KOPT-K1 (cell line): Measurements from ENCODE around the gene DPY19L3.
"Not testable (repeated sequence)": the region's sequence is repeated elsewhere in the genome, so short reads cannot be mapped to it uniquely, and the experiment has no call there.

Experiments used
- H3K27ac ChIP-seq: fragments of 200-600 bp; sonication (generic); 2 replicates; pipeline ENCODE4 v1.5.1; 2016; ENCODE audit warnings: antibody characterized with exemption, mild to moderate bottlenecking, low read depth, low read length; ENCODE audit not compliant: poor library complexity, severe bottlenecking
- H3K36me3 ChIP-seq: fragments of 200-600 bp; sonication (generic); 2 replicates; pipeline ENCODE4 v1.5.1; 2017; ENCODE audit warnings: antibody characterized with exemption, mild to moderate bottlenecking, low read length, moderate library complexity; ENCODE audit not compliant: insufficient read depth
- H3K9me3 ChIP-seq: fragments of 200-600 bp; sonication (generic); 2 replicates; pipeline ENCODE4 v1.5.1; 2017; ENCODE audit warnings: antibody characterized with exemption, low read length, mild to moderate bottlenecking; ENCODE audit not compliant: insufficient read depth, poor library complexity, severe bottlenecking

DPY19L3 gene

DNA sequence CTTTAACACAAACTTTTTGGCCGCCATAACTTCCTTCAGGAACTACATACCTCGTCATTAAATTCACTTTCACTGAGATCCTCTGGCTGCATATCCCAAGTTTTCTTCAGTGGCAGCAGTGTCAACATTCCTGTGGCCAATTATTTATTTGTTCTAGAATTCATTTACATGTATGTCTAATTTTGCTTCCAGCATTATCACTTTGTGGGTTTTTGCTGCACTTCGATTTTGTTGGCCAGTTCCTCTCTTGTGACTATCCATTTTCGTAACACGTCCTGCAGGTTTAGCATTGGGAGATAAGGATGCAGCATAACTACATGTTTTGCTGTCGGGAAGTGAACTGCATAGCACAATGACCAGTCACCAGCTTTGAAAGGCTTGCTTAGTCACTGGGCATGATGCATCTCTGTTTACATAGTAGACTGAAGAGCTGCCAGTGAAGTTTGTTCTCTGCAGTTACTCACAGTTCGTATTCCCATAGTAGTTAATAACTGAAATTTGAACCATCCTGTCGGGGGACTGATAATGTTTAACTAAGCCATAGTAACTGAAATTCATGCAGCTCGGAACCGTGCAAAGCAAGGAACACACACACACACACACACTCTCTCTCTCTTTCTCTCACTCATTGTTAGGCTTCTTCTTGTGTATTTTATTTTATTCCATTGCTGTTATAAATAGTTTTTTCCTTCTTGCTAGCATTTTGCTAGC lies 31.8 kb upstream of the DPY19L3 start:
- Histone ChIP-seq H3K36me3 (peaks cover 96% of the 10 kb centered on the region), H3K9me3 (no peaks in the 10 kb centered on the region), H3K27ac (no peak overlapping the region)

DNA sequence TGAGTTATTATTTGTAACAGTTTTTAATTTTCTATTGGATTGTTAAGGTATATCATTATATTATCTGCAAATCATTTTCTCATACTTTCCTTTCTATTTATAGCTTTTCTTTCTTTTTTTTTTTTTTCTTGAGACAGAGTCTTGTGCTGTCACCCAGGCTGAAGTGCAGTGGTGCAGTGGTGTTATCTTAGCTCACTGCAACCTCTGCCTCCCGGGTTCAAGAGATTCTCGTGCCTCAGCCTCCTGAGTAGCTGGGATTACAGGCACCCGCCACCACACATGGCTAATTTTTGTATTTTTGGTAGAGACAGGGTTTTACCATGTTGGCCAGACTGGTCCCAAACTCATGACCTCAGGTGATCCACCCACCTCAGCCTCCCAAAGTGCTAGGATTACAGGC lies 31.2 kb upstream of the DPY19L3 start:
- peaks cover 96% of the 10 kb centered on the region for H3K36me3 ChIP-seq
- H3K9me3 ChIP-seq, H3K27ac ChIP-seq: not testable (repeated sequence)

DNA sequence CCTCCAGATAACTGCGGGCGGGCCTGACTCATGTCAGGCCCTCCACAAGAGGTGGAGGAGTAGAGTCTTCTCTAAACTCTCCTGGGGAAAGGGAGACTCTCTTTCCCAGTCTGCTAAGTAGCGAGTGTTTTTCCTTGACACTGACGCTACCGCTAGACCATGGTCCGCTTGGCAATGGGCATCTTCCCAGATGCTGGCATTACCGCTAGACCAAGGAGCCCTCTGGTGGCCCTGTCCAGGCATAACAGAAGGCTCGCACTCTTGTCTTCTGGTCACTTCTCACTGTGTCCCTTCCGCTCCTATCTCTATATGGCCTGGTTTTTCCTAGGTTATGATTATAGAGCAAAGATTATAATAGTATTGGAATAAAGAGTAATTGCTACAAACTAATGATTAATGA lies 28.5 kb upstream of the DPY19L3 start:
- not testable (repeated sequence) for H3K27ac ChIP-seq, H3K9me3 ChIP-seq
- peaks cover 98% of the 10 kb centered on the region for H3K36me3 ChIP-seq

DNA sequence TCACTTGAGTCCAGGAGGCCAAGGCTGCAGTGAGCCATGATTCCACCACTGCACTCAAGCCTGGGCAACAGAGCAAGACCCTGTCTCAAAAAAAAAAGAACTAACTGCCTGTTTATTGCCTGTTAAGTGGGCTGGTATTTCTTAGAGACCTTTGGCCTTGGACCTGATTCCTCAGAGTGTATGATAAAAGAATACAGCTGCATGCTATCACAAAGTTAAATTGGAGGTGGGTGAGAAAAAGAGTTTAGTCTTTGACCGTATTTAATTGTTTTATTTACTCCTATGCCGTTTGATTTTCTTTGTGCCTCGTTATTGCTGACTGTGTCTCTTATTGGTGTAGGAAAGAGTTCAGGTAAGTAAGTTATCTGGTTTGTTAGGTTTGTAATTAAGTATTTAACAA lies 25.3 kb upstream of the DPY19L3 start:
- no peak overlapping the region for H3K27ac ChIP-seq

DNA sequence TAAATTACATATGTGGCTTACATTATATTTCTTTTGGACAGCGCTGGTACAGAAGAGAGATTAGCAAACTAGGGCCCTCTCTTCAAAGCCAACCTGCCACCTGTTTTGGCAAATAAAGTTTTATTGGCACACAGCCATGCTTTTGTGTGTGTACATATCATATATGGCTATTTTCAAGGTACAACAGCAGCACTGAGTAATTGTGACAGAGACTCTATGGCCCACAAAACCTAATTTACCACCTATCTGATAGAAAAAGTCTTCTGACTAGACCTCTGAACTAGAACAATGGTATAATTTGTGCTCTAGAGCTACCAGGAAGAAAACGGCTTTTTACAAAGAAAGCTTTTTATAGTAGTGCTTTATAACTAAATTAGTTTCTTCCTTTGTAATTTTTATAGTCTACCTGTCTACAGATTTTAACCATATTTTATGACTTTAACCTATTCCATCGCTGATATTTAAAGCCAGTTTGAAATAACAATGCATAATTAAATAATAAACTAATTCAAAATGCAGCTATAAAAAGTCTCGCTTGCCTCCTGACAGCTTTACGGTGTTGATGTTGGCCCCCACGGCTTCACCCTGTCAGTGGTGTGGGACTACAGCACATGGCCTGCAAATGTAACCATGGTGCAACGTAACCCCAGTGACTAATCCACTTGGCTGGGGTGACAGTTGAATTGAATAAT lies 17.7 kb upstream of the DPY19L3 start:
- no peaks in the 10 kb centered on the region for H3K9me3 ChIP-seq
- H3K36me3 ChIP-seq: peaks cover 51% of the 10 kb centered on the region
- H3K27ac ChIP-seq: no peak overlapping the region

More for the DNA sequence above, 25.3 kb upstream of the DPY19L3 start:
- Histone ChIP-seq H3K36me3 (peaks cover 98% of the 10 kb centered on the region), H3K9me3 (no peaks in the 10 kb centered on the region)

DNA sequence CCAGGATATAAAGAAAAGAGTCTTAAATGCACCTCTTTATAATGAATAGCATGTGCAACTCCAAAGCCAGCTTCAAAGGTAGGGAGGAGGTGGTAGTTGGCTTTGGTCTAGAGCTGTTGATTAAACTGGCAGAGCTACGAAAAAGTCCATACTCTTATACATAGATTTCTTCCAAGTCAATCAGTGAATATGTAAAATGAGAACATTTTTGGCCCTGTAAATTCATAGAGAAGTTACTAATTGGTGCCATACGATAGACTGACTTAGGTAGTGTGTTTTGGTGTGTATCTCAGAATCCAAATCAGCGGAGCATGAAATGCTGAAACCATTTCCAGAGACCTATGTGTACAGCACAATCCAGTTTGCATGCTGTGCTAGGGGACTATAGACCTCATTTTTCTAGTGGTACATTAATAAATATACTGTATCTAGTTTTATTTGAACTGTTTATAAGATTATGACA lies 17.1 kb upstream of the DPY19L3 start:
- H3K9me3 ChIP-seq: no peaks in the 10 kb centered on the region
- no peak overlapping the region for H3K27ac ChIP-seq
- peaks cover 45% of the 10 kb centered on the region for H3K36me3 ChIP-seq

DNA sequence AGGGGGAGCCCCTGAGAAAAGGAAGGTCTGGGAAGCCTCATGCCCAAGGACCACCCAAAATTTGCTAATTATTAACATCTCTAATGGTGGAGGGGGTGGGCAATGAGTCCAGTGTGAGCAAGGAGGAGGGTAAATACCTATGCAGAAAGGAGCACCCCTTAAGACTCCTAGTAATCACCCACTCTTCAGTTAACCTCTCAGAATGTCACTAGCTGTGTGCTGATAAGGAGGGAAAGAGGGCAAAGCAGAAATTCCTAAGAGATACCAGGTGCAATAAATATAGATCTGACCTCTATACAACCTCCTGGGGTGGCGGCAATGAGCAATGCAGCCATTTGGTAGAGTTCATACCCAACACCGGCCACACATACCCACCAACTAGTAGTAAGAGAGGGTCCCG lies 12.7 kb upstream of the DPY19L3 start:
- no peak overlapping the region for H3K27ac ChIP-seq
- peaks cover 5% of the 10 kb centered on the region for H3K36me3 ChIP-seq

DNA sequence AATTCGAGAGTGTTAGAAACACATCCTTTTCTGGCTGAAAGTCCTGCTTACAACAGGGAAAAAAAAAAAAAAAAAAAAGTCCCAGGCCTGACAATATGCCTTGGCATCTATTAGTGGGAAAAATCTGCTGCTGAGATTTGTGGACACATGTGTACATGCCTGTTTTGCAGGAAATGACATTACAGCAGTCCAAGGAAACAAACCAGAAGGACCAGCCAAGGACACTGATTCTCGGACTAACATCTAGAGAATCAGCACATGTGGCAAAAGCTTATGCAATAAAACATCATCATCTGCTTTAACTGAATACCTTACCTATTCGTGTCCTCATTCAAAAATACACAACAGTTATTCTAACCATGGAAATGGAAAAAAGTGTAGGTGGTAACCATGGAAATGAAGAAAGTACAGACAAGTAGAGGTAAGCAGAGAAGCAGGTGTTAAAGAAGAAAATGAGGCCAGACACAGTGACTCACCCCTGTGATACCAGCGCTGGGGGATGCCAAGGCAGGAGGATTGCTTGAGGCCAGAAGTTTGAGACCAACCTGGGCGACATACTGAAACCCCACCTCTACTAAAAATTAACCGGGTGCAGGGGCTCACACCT lies 9.4 kb upstream of the DPY19L3 start:
- no peak overlapping the region for H3K27ac ChIP-seq
- no peaks in the 10 kb centered on the region for H3K36me3 ChIP-seq
- H3K9me3 ChIP-seq: no peaks in the 10 kb centered on the region

More for the DNA sequence above, 12.7 kb upstream of the DPY19L3 start:
- no peaks in the 10 kb centered on the region for H3K9me3 ChIP-seq

DNA sequence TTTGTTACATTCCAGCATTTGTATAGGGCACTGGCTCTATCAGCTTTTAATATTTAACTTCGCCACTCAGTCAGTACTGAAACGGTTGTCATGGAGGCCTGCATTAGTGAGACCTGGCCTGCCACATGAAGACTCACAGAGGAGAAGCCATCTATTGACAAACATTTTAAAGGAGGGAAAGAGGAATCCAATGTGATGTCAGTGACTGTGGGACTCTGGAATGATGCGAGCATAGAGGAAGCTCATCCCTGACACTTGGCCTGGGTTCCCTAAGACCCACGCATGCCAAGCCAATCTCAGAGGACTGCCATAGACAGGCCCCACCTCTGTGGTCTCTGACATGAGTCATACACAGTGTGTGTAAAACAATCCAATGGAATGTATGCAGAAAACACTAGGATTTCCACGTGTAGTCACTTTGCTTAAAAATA lies 7.9 kb upstream of the DPY19L3 start:
- Histone ChIP-seq H3K9me3 (no peaks in the 10 kb centered on the region), H3K27ac (no peak overlapping the region), H3K36me3 (no peaks in the 10 kb centered on the region)

DNA sequence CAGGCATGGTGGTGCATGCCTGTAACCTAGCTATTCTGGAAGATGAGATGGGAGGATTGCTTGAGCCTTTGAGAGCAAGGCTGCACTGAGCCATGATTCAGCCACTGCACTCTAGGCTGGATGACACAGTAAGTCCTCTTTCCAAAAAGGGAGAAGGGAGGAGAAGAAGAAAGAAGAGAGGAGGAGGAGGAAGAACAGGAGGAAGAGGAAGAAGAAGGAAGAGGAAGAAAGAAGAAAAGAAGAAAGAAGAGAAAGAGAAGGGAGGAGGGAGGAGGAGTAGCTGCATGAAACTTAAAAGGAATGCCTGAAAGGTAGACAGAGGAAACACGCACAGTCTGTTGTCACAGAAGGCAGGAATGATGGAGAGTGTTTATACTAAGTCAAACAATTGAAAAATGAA lies 3.6 kb upstream of the DPY19L3 start:
- H3K36me3 ChIP-seq: no peaks in the 10 kb centered on the region
- no peak overlapping the region for H3K27ac ChIP-seq
- no peaks in the 10 kb centered on the region for H3K9me3 ChIP-seq

DNA sequence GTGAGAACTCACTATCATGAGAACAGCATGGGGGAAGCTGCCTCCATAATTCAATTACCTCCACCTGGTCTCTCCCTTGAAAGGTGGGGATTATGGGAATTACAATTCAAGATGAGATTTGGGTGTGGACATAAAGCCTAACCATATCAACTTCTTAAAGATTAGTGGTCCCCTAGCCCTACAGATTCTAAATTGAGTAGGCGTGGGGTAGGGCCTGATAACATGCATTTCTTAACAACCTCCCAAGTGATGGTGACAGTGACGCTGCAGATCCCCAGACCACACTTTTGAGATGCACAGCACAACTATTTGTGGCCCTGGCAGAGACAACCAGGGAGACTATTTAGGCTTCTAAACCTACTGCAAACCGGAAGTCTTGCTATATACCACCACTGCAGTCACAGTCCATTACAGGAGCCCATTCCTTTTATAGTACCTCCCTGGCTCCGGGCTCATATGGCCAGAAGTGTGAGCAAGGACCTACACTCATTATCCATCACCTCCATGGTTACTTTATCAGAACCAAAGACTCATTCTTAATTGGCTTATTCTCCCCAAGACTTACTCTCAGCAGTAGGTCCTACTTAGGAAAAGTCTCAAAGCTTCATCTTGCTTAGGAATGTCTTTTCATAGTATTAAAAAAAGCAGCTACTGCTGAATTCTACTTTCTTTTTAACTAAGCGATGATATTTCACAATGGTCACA lies 2.1 kb upstream of the DPY19L3 start:
- Histone ChIP-seq H3K9me3 (no peaks in the 10 kb centered on the region), H3K27ac (no peak overlapping the region), H3K36me3 (no peaks in the 10 kb centered on the region)

DNA sequence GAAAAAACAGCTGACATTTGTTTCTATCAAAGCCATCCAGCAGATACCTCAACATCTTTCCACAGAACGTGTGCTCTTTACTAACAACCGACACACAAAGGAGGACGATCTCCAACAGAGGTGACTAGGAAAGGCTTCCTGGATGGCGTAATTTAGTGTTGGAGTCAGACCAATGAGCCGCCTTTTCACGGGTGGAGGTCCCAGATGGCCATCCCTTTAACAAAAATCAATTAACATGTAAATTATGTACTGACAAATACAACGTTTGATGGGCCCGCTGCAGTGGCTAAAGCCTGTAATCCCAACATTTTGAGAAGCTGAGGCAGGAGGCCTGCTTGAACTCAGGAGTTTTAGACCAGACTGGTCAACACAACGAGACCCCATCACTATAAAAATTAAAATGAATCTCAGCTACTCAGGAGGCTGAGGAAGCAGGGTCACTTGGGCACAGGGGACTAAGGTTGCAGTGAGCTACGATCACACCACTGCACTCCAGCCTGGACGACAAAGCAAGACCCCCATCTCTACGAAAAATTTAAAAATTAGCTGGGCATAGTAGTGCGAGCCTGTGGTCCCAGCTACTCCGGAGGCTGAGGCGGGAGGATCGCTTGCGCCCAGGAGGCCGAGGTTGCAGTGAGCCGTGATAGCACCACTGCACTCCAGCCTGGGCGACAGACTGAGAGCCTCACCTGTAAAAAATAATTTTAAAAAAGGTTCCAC lies 1.2 kb upstream of the DPY19L3 start:
- Histone ChIP-seq H3K9me3 (no peaks in the 10 kb centered on the region), H3K36me3 (no peaks in the 10 kb centered on the region), H3K27ac (no peak overlapping the region)

DNA sequence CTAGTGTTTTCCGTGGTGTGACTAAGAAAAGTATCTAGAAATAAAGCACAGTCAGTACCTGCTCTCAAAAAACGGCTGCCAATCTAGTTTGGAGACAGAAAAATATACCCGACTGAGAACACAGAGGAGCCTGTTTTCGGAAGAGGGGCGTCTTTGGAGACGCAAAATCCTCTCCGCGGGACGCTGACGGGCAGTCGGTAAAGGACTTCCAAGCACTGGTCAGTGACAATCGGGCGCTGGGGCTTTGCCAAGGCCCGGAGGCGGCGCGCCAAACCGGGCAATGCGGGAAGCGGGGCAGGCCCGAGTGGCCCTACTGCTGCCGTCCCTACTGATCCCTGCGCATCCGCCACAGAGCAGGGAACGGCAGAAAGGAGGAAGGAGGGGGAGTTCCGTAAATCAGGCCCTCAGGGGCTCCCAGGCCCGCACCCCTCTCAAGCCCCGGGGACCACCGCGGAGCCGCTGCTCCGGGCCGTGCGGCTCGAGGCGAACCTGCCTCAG lies 588 bp upstream of the DPY19L3 start:
- no peaks in the 10 kb centered on the region for H3K9me3 ChIP-seq
- peak overlapping the region; percentile 79 for H3K27ac ChIP-seq
- no peaks in the 10 kb centered on the region; the same call in 1 of the 2 replicates for H3K36me3 ChIP-seq

DNA sequence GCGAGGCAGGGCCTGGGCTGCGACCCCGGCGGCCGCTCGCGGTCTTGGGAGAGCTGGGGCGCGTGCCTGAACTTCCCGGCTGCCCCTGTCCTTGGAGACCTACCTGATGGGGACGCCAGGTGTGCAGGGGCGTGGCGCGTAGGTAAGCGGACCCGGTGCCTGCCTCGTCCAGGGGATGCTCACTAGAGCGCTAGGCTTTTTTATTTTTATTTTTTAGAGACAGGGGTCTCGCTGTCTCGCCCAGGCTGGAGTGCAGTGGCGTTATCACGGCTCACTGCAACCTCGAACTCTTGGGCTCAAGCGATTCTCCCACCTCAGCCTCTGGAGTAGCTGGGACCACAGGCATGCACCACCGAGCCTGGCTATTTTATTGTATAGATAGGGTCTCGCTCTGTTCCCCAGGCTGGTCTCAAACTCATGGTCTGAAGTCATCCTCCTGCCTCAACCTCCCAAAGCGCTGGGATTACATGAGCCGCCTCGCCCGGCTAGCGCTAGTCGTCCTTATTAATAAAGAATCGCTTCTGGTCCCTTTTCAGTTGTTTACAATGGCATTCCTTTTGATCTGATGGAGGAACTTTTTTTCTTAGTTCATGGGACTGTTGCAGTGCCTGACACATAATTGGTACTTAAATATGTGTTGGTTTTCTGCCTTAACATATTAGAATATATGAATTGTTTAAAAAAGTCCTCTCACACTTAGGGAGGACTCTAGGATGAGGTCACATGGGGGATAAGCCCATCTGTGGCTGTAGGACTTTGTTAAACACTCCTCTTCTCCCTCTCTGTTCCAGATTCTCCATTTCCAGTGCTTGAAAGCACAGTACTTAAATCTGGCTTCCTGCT lies 812 bp downstream of the DPY19L3 start:
- Histone ChIP-seq H3K9me3 (no peaks in the 10 kb centered on the region), H3K27ac (peak overlapping the region; percentile 79), H3K36me3 (peaks cover 6% of the 10 kb centered on the region; the same call in 1 of the 2 replicates)
